ENCODE data around the gene SLC35F1.

Gene SLC35F1

DNA sequence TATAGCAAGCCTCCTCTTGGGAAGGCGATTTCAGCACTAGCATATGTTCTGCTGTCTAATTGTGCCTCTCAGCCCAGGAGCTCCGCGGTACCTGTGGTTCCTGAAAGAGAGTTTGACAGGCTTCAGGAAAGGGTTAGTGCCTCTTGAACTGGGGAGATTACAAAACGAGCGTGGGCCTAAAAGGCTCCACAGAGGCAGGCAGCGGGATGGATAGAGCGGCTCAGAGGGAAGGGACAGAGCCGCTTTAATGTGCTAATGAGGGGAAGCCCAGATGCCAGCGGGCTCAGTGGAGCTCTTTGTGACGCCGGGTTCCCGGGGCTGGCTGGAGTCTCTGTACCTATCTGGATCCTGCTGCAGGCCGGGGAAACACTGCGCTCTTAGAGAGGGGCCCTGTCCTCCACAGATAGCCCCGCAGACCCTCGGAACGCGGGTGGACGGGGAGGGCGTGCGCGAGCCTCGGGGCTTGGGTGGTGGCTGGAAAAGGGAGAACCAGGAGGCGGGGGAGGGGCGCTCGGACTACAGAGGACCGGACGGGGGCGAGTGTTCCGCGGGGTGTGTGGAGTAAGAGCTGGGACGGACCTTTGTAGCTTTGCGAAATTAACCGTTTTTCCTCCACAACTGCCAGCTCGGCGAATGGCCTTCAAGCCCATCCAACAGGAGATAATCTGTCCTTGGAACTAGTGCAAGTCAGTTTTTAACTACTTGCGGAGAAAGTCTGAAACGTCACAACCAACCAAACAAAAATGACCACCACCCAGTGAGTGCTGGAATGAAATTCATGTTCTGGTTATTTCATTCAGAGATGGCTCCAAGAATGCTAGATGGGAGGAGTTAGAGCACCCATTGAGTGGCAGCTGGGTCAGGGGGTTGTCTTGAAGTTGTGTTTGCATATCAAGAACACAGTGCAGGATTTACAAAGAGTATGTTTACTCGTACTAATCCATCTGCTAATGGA lies 13.0 kb downstream of the SLC35F1 start:
- Histone ChIP-seq H3K9me3 (ENCODE audit: control insufficient read depth, low read length) (no peaks in the 10 kb centered on the region), H3K4me3 (ENCODE audit: insufficient read depth, low read depth, low read length, poor library complexity, severe bottlenecking) (no peak overlapping the region), H3K27ac (ENCODE audit: insufficient read depth, low read length, poor library complexity, severe bottlenecking) (no peak overlapping the region), H3K4me1 (ENCODE audit: control insufficient read depth, insufficient read depth, low read length, poor library complexity, severe bottlenecking) (no peaks in the 10 kb centered on the region), H3K36me3 (ENCODE audit: control insufficient read depth, insufficient read depth, low read length) (no peaks in the 10 kb centered on the region), H3K27me3 (replicated peaks; ENCODE audit: control insufficient read depth, insufficient read depth, low read length, poor library complexity, severe bottlenecking) (peaks cover 5% of the 10 kb centered on the region)
- no peak for DNase-seq

DNA sequence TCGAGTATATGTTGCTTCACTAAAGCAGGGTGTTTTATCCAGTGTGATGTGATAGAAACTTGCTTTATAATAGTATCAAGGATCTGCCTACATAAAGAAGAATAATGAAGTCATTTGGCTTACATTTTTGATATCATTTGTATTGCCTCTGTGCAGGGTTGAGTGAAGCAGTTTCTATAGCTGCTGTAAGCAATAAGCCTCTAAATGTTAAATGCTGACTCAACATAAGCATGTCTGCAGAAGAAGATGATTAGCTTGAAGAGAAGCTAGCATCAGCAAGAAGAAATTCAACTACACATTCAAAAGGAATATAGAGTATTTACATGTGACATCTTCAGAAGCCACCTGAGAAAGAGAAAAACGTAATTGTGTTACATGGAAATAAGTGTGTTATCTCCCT lies 17.6 kb downstream of the SLC35F1 start:
- no peak for DNase-seq
- Histone ChIP-seq H3K36me3 (ENCODE audit: control insufficient read depth, insufficient read depth, low read length) (no peaks in the 10 kb centered on the region), H3K27ac (ENCODE audit: insufficient read depth, low read length, poor library complexity, severe bottlenecking) (no peak overlapping the region), H3K27me3 (replicated peaks; ENCODE audit: control insufficient read depth, insufficient read depth, low read length, poor library complexity, severe bottlenecking) (no peaks in the 10 kb centered on the region), H3K4me3 (ENCODE audit: insufficient read depth, low read depth, low read length, poor library complexity, severe bottlenecking) (no peak overlapping the region), H3K9me3 (ENCODE audit: control insufficient read depth, low read length) (no peaks in the 10 kb centered on the region), H3K4me1 (ENCODE audit: control insufficient read depth, insufficient read depth, low read length, poor library complexity, severe bottlenecking) (no peaks in the 10 kb centered on the region)

- H3K27ac ChIP-seq (ENCODE audit: insufficient read depth, low read length, poor library complexity, severe bottlenecking) = no peak overlapping the region
- no peak overlapping the region for H3K4me3 ChIP-seq (ENCODE audit: insufficient read depth, low read depth, low read length, poor library complexity, severe bottlenecking)
- H3K36me3 ChIP-seq (ENCODE audit: control insufficient read depth, insufficient read depth, low read length) = no peaks in the 10 kb centered on the region
- H3K27me3 ChIP-seq (replicated peaks; ENCODE audit: control insufficient read depth, insufficient read depth, low read length, poor library complexity, severe bottlenecking) = no peaks in the 10 kb centered on the region
- H3K9me3 ChIP-seq (ENCODE audit: control insufficient read depth, low read length) = no peaks in the 10 kb centered on the region
- no peaks in the 10 kb centered on the region for H3K4me1 ChIP-seq (ENCODE audit: control insufficient read depth, insufficient read depth, low read length, poor library complexity, severe bottlenecking)
- no peak for DNase-seq
Measured at GRCh38 chr6:117927866-117928265, 20.8 kb downstream of the SLC35F1 start.

- Histone ChIP-seq H3K9me3 (ENCODE audit: control insufficient read depth, low read length) (no peaks in the 10 kb centered on the region), H3K27ac (ENCODE audit: insufficient read depth, low read length, poor library complexity, severe bottlenecking) (no peak overlapping the region), H3K27me3 (replicated peaks; ENCODE audit: control insufficient read depth, insufficient read depth, low read length, poor library complexity, severe bottlenecking) (no peaks in the 10 kb centered on the region), H3K4me1 (ENCODE audit: control insufficient read depth, insufficient read depth, low read length, poor library complexity, severe bottlenecking) (no peaks in the 10 kb centered on the region), H3K36me3 (ENCODE audit: control insufficient read depth, insufficient read depth, low read length) (no peaks in the 10 kb centered on the region), H3K4me3 (ENCODE audit: insufficient read depth, low read depth, low read length, poor library complexity, severe bottlenecking) (no peak overlapping the region)
- no peak for DNase-seq
Measured at GRCh38 chr6:117928833-117929232, 21.8 kb downstream of the SLC35F1 start.

GRCh38 chr6:117929501-117929900 lies 22.4 kb downstream of the SLC35F1 start:
- Histone ChIP-seq H3K36me3 (ENCODE audit: control insufficient read depth, insufficient read depth, low read length) (no peaks in the 10 kb centered on the region), H3K4me1 (ENCODE audit: control insufficient read depth, insufficient read depth, low read length, poor library complexity, severe bottlenecking) (no peaks in the 10 kb centered on the region), H3K9me3 (ENCODE audit: control insufficient read depth, low read length) (no peaks in the 10 kb centered on the region), H3K4me3 (ENCODE audit: insufficient read depth, low read depth, low read length, poor library complexity, severe bottlenecking) (no peak overlapping the region), H3K27me3 (replicated peaks; ENCODE audit: control insufficient read depth, insufficient read depth, low read length, poor library complexity, severe bottlenecking) (no peaks in the 10 kb centered on the region), H3K27ac (ENCODE audit: insufficient read depth, low read length, poor library complexity, severe bottlenecking) (no peak overlapping the region)
- DNase-seq = no peak

DNA sequence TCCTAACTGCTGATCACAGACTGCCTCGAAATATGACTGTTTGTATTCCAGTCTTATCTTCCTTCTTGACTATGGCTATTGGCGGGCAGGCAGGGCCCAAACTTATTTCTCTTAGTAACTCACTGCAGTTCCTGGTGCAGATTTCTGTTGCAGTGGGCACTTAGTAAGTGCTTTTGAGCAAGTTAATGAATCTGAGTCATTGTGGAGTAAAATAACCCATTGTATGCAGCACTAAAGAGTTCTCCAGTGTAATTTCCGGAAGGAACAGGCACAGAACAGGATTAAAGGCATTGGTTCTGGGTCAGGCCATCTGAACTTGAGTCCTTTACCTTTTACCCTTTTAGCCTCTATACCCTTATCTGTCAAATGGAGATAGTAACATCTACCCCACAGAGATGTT lies 23.6 kb downstream of the SLC35F1 start:
- Histone ChIP-seq H3K27ac (ENCODE audit: insufficient read depth, low read length, poor library complexity, severe bottlenecking) (no peak overlapping the region), H3K27me3 (replicated peaks; ENCODE audit: control insufficient read depth, insufficient read depth, low read length, poor library complexity, severe bottlenecking) (no peaks in the 10 kb centered on the region)
- DNase-seq = no peak

DNA sequence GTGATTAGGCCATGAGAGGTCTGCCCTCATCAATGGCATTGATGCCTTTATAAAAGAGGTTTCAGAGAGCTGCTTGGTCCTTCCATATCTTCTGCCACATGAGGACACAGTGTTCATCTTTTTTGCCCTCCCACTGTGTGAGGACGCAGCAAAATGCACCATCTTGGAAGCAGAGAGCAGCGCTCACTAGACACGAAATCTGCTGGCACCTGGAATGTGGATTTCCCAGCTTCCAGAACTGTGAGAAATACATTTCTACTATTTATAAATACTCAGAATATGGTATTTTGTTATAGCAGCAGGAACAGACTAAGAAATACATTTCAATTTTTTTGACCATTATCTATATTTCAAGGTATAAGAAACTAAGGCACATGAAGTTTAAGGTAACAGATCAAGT lies 24.9 kb downstream of the SLC35F1 start:
- Histone ChIP-seq H3K36me3 (ENCODE audit: control insufficient read depth, insufficient read depth, low read length) (no peaks in the 10 kb centered on the region), H3K4me1 (ENCODE audit: control insufficient read depth, insufficient read depth, low read length, poor library complexity, severe bottlenecking) (no peaks in the 10 kb centered on the region)

More for the DNA sequence above, 23.6 kb downstream of the SLC35F1 start:
- Histone ChIP-seq H3K36me3 (ENCODE audit: control insufficient read depth, insufficient read depth, low read length) (no peaks in the 10 kb centered on the region), H3K9me3 (ENCODE audit: control insufficient read depth, low read length) (no peaks in the 10 kb centered on the region), H3K4me3 (ENCODE audit: insufficient read depth, low read depth, low read length, poor library complexity, severe bottlenecking) (no peak overlapping the region), H3K4me1 (ENCODE audit: control insufficient read depth, insufficient read depth, low read length, poor library complexity, severe bottlenecking) (no peaks in the 10 kb centered on the region)

GRCh38 chr6:117932676-117933075 lies 25.6 kb downstream of the SLC35F1 start:
- DNase-seq = no peak
- no peak overlapping the region for H3K27ac ChIP-seq (ENCODE audit: insufficient read depth, low read length, poor library complexity, severe bottlenecking)
- H3K4me3 ChIP-seq (ENCODE audit: insufficient read depth, low read depth, low read length, poor library complexity, severe bottlenecking) = no peak overlapping the region
- no peaks in the 10 kb centered on the region for H3K27me3 ChIP-seq (replicated peaks; ENCODE audit: control insufficient read depth, insufficient read depth, low read length, poor library complexity, severe bottlenecking)
- no peaks in the 10 kb centered on the region for H3K9me3 ChIP-seq (ENCODE audit: control insufficient read depth, low read length)
- no peaks in the 10 kb centered on the region for H3K36me3 ChIP-seq (ENCODE audit: control insufficient read depth, insufficient read depth, low read length)
- H3K4me1 ChIP-seq (ENCODE audit: control insufficient read depth, insufficient read depth, low read length, poor library complexity, severe bottlenecking) = no peaks in the 10 kb centered on the region

More for the DNA sequence above, 24.9 kb downstream of the SLC35F1 start:
- no peak overlapping the region for H3K4me3 ChIP-seq (ENCODE audit: insufficient read depth, low read depth, low read length, poor library complexity, severe bottlenecking)
- no peaks in the 10 kb centered on the region for H3K27me3 ChIP-seq (replicated peaks; ENCODE audit: control insufficient read depth, insufficient read depth, low read length, poor library complexity, severe bottlenecking)
- H3K9me3 ChIP-seq (ENCODE audit: control insufficient read depth, low read length) = no peaks in the 10 kb centered on the region
- no peak for DNase-seq
- H3K27ac ChIP-seq (ENCODE audit: insufficient read depth, low read length, poor library complexity, severe bottlenecking) = no peak overlapping the region

DNA sequence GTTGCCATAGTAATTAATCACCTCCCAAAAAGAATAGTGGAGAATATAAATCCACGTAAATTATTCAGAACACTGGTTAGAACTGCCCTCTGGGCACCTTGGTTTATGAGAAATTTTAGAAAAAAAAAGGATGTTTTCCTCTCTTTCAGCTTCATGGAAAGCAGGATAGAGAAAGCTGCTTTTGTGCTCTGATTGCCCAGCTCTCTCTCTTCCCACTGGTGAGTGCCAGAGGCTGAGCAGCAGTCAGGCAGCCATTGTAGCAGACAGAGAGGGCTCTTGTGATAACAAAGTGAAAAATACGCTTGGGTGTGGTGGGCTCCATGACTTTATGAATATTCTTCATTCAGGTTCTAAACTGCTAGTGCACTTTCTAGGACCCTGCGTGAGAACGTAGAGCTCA lies 26.4 kb downstream of the SLC35F1 start:
- Histone ChIP-seq H3K36me3 (ENCODE audit: control insufficient read depth, insufficient read depth, low read length) (no peaks in the 10 kb centered on the region), H3K27ac (ENCODE audit: insufficient read depth, low read length, poor library complexity, severe bottlenecking) (no peak overlapping the region), H3K4me3 (ENCODE audit: insufficient read depth, low read depth, low read length, poor library complexity, severe bottlenecking) (no peak overlapping the region), H3K9me3 (ENCODE audit: control insufficient read depth, low read length) (no peaks in the 10 kb centered on the region), H3K27me3 (replicated peaks; ENCODE audit: control insufficient read depth, insufficient read depth, low read length, poor library complexity, severe bottlenecking) (no peaks in the 10 kb centered on the region), H3K4me1 (ENCODE audit: control insufficient read depth, insufficient read depth, low read length, poor library complexity, severe bottlenecking) (no peaks in the 10 kb centered on the region)
- no peak for DNase-seq

DNA sequence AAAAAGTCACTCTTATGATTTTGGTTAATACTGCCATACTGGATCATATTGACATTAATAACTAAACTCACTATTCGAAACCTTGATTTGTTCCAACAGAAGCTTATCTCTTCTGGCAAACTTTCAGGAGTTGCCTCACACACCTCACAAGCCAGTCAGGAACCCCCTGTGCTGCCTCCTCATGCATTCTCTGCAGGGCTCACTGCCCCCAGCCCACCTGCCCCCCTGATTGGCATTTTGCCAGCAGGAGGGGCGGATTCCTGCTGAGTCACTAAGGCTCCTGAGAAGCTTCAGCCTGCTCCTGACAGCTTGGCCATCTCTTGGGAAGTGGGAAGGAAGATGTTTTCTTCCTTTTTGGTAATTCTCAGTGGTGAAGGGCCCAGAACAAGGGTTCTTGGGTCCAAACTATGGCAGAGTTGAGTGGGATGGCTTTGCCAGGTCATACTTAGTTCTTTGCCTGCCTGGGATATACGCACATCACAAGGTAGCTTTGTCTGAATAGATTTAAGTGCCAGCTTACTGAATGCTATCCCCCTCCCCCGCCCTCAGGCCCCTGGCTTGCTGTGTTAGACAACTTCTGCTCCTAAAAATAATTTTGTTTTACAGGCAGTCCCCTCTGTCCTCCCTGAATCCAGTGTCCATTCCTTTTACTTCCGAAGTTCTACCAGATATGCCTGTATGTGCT lies 31.4 kb downstream of the SLC35F1 start:
- DNase-seq = no peak
- Histone ChIP-seq H3K27ac (ENCODE audit: insufficient read depth, low read length, poor library complexity, severe bottlenecking) (no peak overlapping the region), H3K36me3 (ENCODE audit: control insufficient read depth, insufficient read depth, low read length) (no peaks in the 10 kb centered on the region), H3K27me3 (replicated peaks; ENCODE audit: control insufficient read depth, insufficient read depth, low read length, poor library complexity, severe bottlenecking) (no peaks in the 10 kb centered on the region), H3K4me1 (ENCODE audit: control insufficient read depth, insufficient read depth, low read length, poor library complexity, severe bottlenecking) (no peaks in the 10 kb centered on the region), H3K4me3 (ENCODE audit: insufficient read depth, low read depth, low read length, poor library complexity, severe bottlenecking) (no peak overlapping the region), H3K9me3 (ENCODE audit: control insufficient read depth, low read length) (no peaks in the 10 kb centered on the region)
